Neural cell (in vitro differentiated cells): ENCODE measurements around the gene SNPH.

Experiments
- CTCF ChIP-seq: fragments of 450-650 bp; IDR thresholded peaks from 2 replicates; pipeline ENCODE4 v1.5.1; 2014; ENCODE audit warnings: antibody characterized with exemption, mild to moderate bottlenecking, moderate library complexity; ENCODE audit not compliant: poor library complexity, severe bottlenecking
- EP300 ChIP-seq: fragments of 450-650 bp; conservative IDR thresholded peaks from 2 replicates; pipeline ENCODE4 v1.6.1; 2014; ENCODE audit warnings: antibody characterized with exemption, mild to moderate bottlenecking, moderate library complexity; ENCODE audit not compliant: poor library complexity, severe bottlenecking
- EZH2 ChIP-seq: fragments of 200-600, 300-800 bp; shearing (Covaris generic), sonication (generic); IDR thresholded peaks from 2 replicates; pipeline ENCODE4 v1.6.1; 2014; ENCODE audit warnings: antibody characterized with exemption, low read length, borderline replicate concordance, mild to moderate bottlenecking; ENCODE audit not compliant: insufficient read depth, poor library complexity, severe bottlenecking
- POLR2AphosphoS5 ChIP-seq: IDR thresholded peaks from 2 replicates; pipeline ENCODE4 v1.6.1; 2012
- TAF1 ChIP-seq: IDR thresholded peaks from 2 replicates; pipeline ENCODE4 v1.6.1; 2012; ENCODE audit warnings: low read depth

GRCh38 chr20:1310506-1311190 lies 44.6 kb downstream of the SNPH start:
- no peak for TF ChIP-seq CTCF
- no peak for TF ChIP-seq EP300
- TF ChIP-seq POLR2AphosphoS5, result no peak
- no peak for TF ChIP-seq TAF1
- no peak for TF ChIP-seq EZH2
